Adrenal gland (tissue), 5 donors: Measurements from ENCODE around the gene ZNF397.

Source experiments
- CTCF ChIP-seq, 6 experiments: fragments of 450-650 bp in 4 of 6; fragments of 200-600 bp in 2 of 6; sonication (generic) in 1 of 6; IDR thresholded peaks; 1 replicate in 5 of 6; 2 replicates in 1 of 6; pipeline versions ENCODE4 v1.5.1 to v1.8.0; 2016 to 2021; ENCODE audit warnings: antibody characterized with exemption in 6 of 6, mild to moderate bottlenecking in 2 of 6, moderate library complexity in 1 of 6
- POLR2A ChIP-seq, 2 donors: fragments of 450-650 bp; IDR thresholded peaks; one replicate each; pipeline ENCODE4 v1.6.1; 2017; ENCODE audit warnings: antibody characterized with exemption in 2 of 2, mild to moderate bottlenecking in 2 of 2, moderate library complexity in 1 of 2
- donor health status: DM: no; HTN: no; CAD: no.

- TF ChIP-seq CTCF (IDR thresholded peaks at IDR 0.05) = no peak
- TF ChIP-seq POLR2A (IDR thresholded peaks at IDR 0.05) = no peak
Measured at GRCh38 chr18:35205199-35205712, 35.6 kb upstream of the ZNF397 start.
